Endodermal cell (in vitro differentiated cells): ENCODE data around the gene ZNF236. TPM values are rescaled to one million over a fixed set of nuclear protein-coding genes. Genes with fewer than 3 reads are reported as not detected.

ENCODE experiments used
- DNase-seq: peaks from one replicate; pipeline ENCODE4 v3.0.0-alpha.2; 2017
- H3K27ac ChIP-seq: 2 replicates; pipeline ENCODE4 v1.5.1; 2013; ENCODE audit warnings: mild to moderate bottlenecking, low read depth, low read length, moderate library complexity
- H3K27me3 ChIP-seq: 2 replicates; pipeline ENCODE4 v1.6.1; 2013; ENCODE audit warnings: mild to moderate bottlenecking, low read length, moderate library complexity; ENCODE audit not compliant: insufficient read depth, control insufficient read depth, poor library complexity, severe bottlenecking
- H3K36me3 ChIP-seq: 2 replicates; pipeline ENCODE4 v1.7.0; 2013; ENCODE audit warnings: mild to moderate bottlenecking, low read length, moderate library complexity; ENCODE audit not compliant: control insufficient read depth, insufficient read depth
- H3K4me1 ChIP-seq: one replicate; pipeline ENCODE4 v1.7.0; 2013; ENCODE audit warnings: low read length; ENCODE audit not compliant: control insufficient read depth, insufficient read depth
- H3K4me3 ChIP-seq: 2 replicates; pipeline ENCODE4 v1.5.1; 2013; ENCODE audit warnings: mild to moderate bottlenecking, low read length, moderate library complexity
- H3K9ac ChIP-seq: 2 replicates; pipeline ENCODE4 v1.6.1; 2013; ENCODE audit warnings: mild to moderate bottlenecking, low read length, moderate library complexity; ENCODE audit not compliant: poor library complexity, severe bottlenecking; ENCODE audit errors: extremely low read depth
- H3K9me3 ChIP-seq: 2 replicates; pipeline ENCODE4 v1.6.1; 2013; ENCODE audit warnings: mild to moderate bottlenecking, low read length, moderate library complexity; ENCODE audit not compliant: control insufficient read depth
- H3K27ac Mint-ChIP-seq: 2 replicates; pipeline ENCODE4 v1.8.0; 2020; ENCODE audit warnings: mixed read lengths
- H3K27me3 Mint-ChIP-seq: 2 replicates; pipeline ENCODE4 v1.8.0; 2021; ENCODE audit warnings: mild to moderate bottlenecking, mixed read lengths; ENCODE audit not compliant: insufficient read depth
- H3K36me3 Mint-ChIP-seq: 2 replicates; pipeline ENCODE4 v1.8.0; 2020; ENCODE audit warnings: low read depth, mixed read lengths
- H3K4me1 Mint-ChIP-seq: 2 replicates; pipeline ENCODE4 v1.8.0; 2020; ENCODE audit warnings: mixed read lengths
- H3K4me3 Mint-ChIP-seq: 2 replicates; pipeline ENCODE4 v1.8.0; 2020; ENCODE audit warnings: mild to moderate bottlenecking, moderate library complexity, mixed read lengths
- H3K9me3 Mint-ChIP-seq: 2 replicates; pipeline ENCODE4 v1.8.0; 2020; ENCODE audit warnings: mild to moderate bottlenecking, mixed read lengths
- WGBS, 2 experiments: methylation state at CpG; one replicate each; pipeline versions ENCODE4 v1.1.5 to v1.1.7; 2013; ENCODE audit warnings: missing lambda C conversion rate in 2 of 2, mixed read lengths in 1 of 2; ENCODE audit not compliant: insufficient coverage in 1 of 2, insufficient read length in 1 of 2; 5-methylcytosine and 5-hydroxymethylcytosine counted together
- total RNA-seq, 2 donors: library from RNA; stranded (reverse); fragmentation: NEBNext Ultra II Directional in 1 of 2; extraction: Animal tissue kit (Norgen Biotek cat#: 25700) in 1 of 2; gene quantifications; 2 replicates in 1 of 2; 3 replicates in 1 of 2; pipeline ENCODE4 v1.2.1, GENCODE V29; 2021
- TF ChIP-seq, protein P1 (sequence below): fragments of 200-600 bp; sonication (generic); conservative IDR thresholded peaks from 2 replicates; pipeline ENCODE4 v1.5.0; 2021; ENCODE audit warnings: antibody characterized with exemption, mild to moderate bottlenecking

The ZNF236 gene
- total RNA-seq, 2 donors from 2014 or later, result 27.0 to 28.3 TPM

DNA sequence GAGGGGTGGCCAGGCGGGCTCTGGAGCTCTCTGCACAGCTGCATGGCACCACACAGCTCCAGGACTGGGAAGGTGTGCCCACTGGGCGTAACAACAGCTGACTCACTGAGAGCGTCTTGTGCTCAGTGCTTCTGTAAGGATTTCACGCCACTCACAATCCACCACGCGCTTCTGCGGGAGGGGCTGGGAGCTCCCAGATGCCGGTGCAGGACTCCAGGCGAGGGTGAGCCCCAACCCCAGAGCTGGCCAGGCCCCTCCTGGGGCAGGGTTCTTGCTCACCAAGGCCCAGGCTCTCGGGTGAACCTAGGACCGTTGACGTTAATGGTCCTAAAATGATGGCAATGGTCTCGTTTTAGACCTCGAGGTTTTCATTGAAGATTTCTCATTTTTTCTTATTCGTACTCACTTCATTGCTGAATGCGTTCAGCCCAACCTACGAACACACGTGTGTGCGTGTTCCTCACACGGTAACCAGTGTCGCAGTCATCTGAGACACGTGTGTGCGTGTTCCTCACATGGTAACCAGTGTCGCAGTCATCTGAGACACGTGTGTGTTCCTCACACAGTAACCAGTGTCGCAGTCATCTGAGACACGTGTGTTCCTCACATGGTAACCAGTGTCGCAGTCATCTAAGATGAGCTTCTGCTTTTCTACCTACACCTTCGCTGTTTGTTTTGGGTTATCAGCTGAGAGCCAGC lies 38.4 kb upstream of the ZNF236 start:
- H3K27ac ChIP-seq, result no peak overlapping the region
- H3K27me3 ChIP-seq, result no peaks in the 10 kb centered on the region
- no peaks in the 10 kb centered on the region for H3K36me3 ChIP-seq
- H3K9me3 ChIP-seq, result no peaks in the 10 kb centered on the region
- DNase-seq, result no peak
- 94 to 96% methylated on average over 27 to 29 of the region's 29 CpGs for WGBS, 2 experiments
- TF ChIP-seq, protein P1, sequence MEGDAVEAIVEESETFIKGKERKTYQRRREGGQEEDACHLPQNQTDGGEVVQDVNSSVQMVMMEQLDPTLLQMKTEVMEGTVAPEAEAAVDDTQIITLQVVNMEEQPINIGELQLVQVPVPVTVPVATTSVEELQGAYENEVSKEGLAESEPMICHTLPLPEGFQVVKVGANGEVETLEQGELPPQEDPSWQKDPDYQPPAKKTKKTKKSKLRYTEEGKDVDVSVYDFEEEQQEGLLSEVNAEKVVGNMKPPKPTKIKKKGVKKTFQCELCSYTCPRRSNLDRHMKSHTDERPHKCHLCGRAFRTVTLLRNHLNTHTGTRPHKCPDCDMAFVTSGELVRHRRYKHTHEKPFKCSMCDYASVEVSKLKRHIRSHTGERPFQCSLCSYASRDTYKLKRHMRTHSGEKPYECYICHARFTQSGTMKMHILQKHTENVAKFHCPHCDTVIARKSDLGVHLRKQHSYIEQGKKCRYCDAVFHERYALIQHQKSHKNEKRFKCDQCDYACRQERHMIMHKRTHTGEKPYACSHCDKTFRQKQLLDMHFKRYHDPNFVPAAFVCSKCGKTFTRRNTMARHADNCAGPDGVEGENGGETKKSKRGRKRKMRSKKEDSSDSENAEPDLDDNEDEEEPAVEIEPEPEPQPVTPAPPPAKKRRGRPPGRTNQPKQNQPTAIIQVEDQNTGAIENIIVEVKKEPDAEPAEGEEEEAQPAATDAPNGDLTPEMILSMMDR, result no peak
- H3K4me1 Mint-ChIP-seq, result no peaks in the 10 kb centered on the region
- H3K9ac ChIP-seq, result no peak overlapping the region
- H3K4me1 ChIP-seq, result no peaks in the 10 kb centered on the region
- no peaks in the 10 kb centered on the region for H3K36me3 Mint-ChIP-seq
- no peak overlapping the region for H3K4me3 ChIP-seq
- H3K27me3 Mint-ChIP-seq, result no peaks in the 10 kb centered on the region
- H3K27ac Mint-ChIP-seq, result no peak overlapping the region
- no peak overlapping the region for H3K4me3 Mint-ChIP-seq
- H3K9me3 Mint-ChIP-seq, result peaks cover 16% of the 10 kb centered on the region

- Histone ChIP-seq H3K9ac (no peak overlapping the region), H3K27me3 (no peaks in the 10 kb centered on the region), H3K9me3 (peaks cover 4% of the 10 kb centered on the region), H3K4me1 (no peaks in the 10 kb centered on the region), H3K27ac (no peak overlapping the region), H3K4me3 (no peak overlapping the region), H3K36me3 (no peaks in the 10 kb centered on the region)
- peaks cover 29% of the 10 kb centered on the region for H3K9me3 Mint-ChIP-seq
- H3K27me3 Mint-ChIP-seq, result no peaks in the 10 kb centered on the region
- 93 to 94% methylated on average over 4 to 6 of the region's 6 CpGs for WGBS, 2 experiments
- H3K4me1 Mint-ChIP-seq, result no peaks in the 10 kb centered on the region
- no peak for DNase-seq
- TF ChIP-seq, protein P1, result no peak
- H3K4me3 Mint-ChIP-seq, result no peak overlapping the region
- H3K27ac Mint-ChIP-seq, result no peak overlapping the region
- H3K36me3 Mint-ChIP-seq, result no peaks in the 10 kb centered on the region
Measured at GRCh38 chr18:76785872-76786271, 36.5 kb upstream of the ZNF236 start.

- Histone ChIP-seq H3K4me3 (no peak overlapping the region), H3K27me3 (no peaks in the 10 kb centered on the region), H3K9me3 (peaks cover 10% of the 10 kb centered on the region), H3K9ac (no peak overlapping the region), H3K27ac (no peak overlapping the region), H3K4me1 (no peaks in the 10 kb centered on the region), H3K36me3 (no peaks in the 10 kb centered on the region)
- H3K36me3 Mint-ChIP-seq, result peaks cover 5% of the 10 kb centered on the region
- no peaks in the 10 kb centered on the region for H3K4me1 Mint-ChIP-seq
- no peaks in the 10 kb centered on the region for H3K27me3 Mint-ChIP-seq
- H3K4me3 Mint-ChIP-seq, result no peak overlapping the region
- 89 to 93% methylated on average over 19 to 36 of the region's 36 CpGs for WGBS, 2 experiments
- TF ChIP-seq, protein P1, result no peak
- no peak overlapping the region for H3K27ac Mint-ChIP-seq
- peaks cover 43% of the 10 kb centered on the region for H3K9me3 Mint-ChIP-seq
- DNase-seq, result no peak
Measured at GRCh38 chr18:76788571-76789317, 33.6 kb upstream of the ZNF236 start.
